Osteocyte (in vitro differentiated cells): ENCODE results near the gene INSL6. TPM values are rescaled to one million over a fixed set of nuclear protein-coding genes. Genes with fewer than 3 reads are reported as not detected.

ENCODE experiments used
- DNase-seq: peaks from one replicate; pipeline ENCODE4 v3.0.0; 2021; ENCODE audit warnings: mixed read lengths; ENCODE audit not compliant: unreplicated experiment; ENCODE audit errors: extremely low spot score
- H3K27ac Mint-ChIP-seq: one replicate; pipeline ENCODE4 v1.8.0; 2021; ENCODE audit warnings: mild to moderate bottlenecking, mixed read lengths; ENCODE audit not compliant: unreplicated experiment
- H3K27me3 Mint-ChIP-seq: one replicate; pipeline ENCODE4 v1.8.0; 2021; ENCODE audit warnings: mixed read lengths; ENCODE audit not compliant: unreplicated experiment
- H3K36me3 Mint-ChIP-seq: one replicate; pipeline ENCODE4 v1.8.0; 2021; ENCODE audit warnings: mixed read lengths; ENCODE audit not compliant: unreplicated experiment
- H3K4me1 Mint-ChIP-seq: one replicate; pipeline ENCODE4 v1.8.0; 2021; ENCODE audit warnings: mixed read lengths; ENCODE audit not compliant: unreplicated experiment
- H3K4me3 Mint-ChIP-seq: one replicate; pipeline ENCODE4 v1.8.0; 2021; ENCODE audit warnings: mild to moderate bottlenecking, moderate library complexity, mixed read lengths; ENCODE audit not compliant: unreplicated experiment
- H3K9me3 Mint-ChIP-seq: one replicate; pipeline ENCODE4 v1.8.0; 2021; ENCODE audit warnings: mixed read lengths; ENCODE audit not compliant: unreplicated experiment
- total RNA-seq: library from RNA; stranded (reverse); gene quantifications from 2 replicates; pipeline ENCODE4 v1.2.1, GENCODE V29; 2021
- TF ChIP-seq, protein P1 (sequence below): fragments of 200-600 bp; sonication (generic); IDR thresholded peaks from 2 replicates; pipeline ENCODE4 v1.5.0; 2021; ENCODE audit warnings: antibody characterized with exemption, mild to moderate bottlenecking, moderate library complexity

INSL6 gene
- total RNA-seq, 1 donor from 2014 or later, result not detected

DNA sequence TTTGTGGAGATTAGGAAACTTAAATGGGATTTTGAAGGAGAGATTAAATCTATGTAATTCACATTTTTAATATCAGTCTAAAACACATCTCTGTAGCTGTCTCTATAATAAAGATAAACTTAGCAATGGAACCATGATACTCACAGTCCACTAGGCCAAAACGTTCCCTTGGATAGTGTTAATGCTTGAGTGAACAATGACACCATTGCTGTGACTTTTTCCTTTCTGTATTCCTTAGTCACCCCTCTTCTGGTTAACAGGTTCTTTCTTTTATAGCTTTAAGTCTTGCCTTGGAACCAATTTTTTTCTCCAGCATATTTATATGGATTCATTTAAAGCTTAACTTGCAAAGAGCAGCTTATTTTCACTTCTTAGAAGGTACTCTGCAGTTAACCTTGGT is 63.3 kb downstream of the INSL6 start:
- DNase-seq, result no peak
- peaks cover 7% of the 10 kb centered on the region for H3K9me3 Mint-ChIP-seq
- no peak overlapping the region for H3K4me3 Mint-ChIP-seq
- TF ChIP-seq, protein P1, sequence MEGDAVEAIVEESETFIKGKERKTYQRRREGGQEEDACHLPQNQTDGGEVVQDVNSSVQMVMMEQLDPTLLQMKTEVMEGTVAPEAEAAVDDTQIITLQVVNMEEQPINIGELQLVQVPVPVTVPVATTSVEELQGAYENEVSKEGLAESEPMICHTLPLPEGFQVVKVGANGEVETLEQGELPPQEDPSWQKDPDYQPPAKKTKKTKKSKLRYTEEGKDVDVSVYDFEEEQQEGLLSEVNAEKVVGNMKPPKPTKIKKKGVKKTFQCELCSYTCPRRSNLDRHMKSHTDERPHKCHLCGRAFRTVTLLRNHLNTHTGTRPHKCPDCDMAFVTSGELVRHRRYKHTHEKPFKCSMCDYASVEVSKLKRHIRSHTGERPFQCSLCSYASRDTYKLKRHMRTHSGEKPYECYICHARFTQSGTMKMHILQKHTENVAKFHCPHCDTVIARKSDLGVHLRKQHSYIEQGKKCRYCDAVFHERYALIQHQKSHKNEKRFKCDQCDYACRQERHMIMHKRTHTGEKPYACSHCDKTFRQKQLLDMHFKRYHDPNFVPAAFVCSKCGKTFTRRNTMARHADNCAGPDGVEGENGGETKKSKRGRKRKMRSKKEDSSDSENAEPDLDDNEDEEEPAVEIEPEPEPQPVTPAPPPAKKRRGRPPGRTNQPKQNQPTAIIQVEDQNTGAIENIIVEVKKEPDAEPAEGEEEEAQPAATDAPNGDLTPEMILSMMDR, result no peak
- H3K36me3 Mint-ChIP-seq, result peaks cover 38% of the 10 kb centered on the region
- H3K27ac Mint-ChIP-seq, result no peak overlapping the region
- H3K4me1 Mint-ChIP-seq, result peaks cover 14% of the 10 kb centered on the region
- no peaks in the 10 kb centered on the region for H3K27me3 Mint-ChIP-seq

DNA sequence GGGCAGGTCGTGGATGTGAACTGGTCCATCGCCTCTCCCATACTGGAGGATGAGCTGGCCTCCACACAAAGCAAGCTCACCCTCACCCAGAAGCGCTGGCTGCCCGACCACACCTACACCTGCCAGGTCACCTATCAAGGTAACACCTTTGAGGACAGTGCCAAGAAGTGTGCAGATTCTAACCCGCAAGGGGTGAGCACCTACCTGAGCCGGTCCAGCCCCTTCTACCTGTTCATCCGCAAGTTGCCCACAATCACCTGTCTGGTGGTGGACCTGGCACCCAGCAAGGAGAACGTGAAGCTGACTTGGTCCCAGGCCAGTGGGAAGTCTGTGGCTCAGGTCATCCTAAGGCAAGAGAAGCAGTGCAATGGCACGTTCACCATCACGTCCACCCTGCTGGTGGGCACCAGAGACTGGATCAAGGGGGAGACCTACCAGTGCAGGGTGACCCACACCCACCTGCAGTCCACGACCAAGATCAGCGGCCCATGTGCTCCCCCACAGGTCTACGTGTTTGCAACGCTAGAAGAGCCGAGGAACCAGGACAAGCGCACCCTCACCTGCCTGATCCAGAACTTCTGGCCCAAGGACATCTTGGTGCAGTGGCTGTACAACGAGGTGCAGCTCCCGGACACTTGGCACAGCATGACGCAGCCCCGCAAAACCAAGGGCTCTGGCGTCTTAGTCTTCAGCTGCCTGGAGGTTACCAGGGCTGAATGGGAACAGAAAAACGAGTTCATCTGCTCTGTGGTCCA is 71.3 kb downstream of the INSL6 start:
- no peaks in the 10 kb centered on the region for H3K27me3 Mint-ChIP-seq
- TF ChIP-seq, protein P1, result no peak
- no peaks in the 10 kb centered on the region for H3K9me3 Mint-ChIP-seq
- H3K36me3 Mint-ChIP-seq, result peaks cover 23% of the 10 kb centered on the region
- peak; percentile 77 for DNase-seq
- no peaks in the 10 kb centered on the region for H3K4me1 Mint-ChIP-seq
- H3K4me3 Mint-ChIP-seq, result no peak overlapping the region
- no peak overlapping the region for H3K27ac Mint-ChIP-seq

Other genes with a start within 250 kb of the INSL6 start
- 23.3 and 24.6 TPM in 2 replicates for gene JAK2, start 200.4 kb downstream of the INSL6 start, total RNA-seq
- gene INSL4, start 45.8 kb upstream of the INSL6 start, total RNA-seq, result not detected in 2 replicates
- gene RLN2, start 119.1 kb upstream of the INSL6 start, total RNA-seq, result not detected in 2 replicates
- not detected in 2 replicates for gene RLN1, start 154.2 kb upstream of the INSL6 start, total RNA-seq